ENCODE results near the gene TIAM1. TPM values are rescaled to one million over a fixed set of nuclear protein-coding genes. Genes with fewer than 3 reads are reported as not detected.

The TIAM1 gene
- total RNA-seq, 4 donors from 2014 or later: 51.0 to 105 (median 85.6) TPM

DNA sequence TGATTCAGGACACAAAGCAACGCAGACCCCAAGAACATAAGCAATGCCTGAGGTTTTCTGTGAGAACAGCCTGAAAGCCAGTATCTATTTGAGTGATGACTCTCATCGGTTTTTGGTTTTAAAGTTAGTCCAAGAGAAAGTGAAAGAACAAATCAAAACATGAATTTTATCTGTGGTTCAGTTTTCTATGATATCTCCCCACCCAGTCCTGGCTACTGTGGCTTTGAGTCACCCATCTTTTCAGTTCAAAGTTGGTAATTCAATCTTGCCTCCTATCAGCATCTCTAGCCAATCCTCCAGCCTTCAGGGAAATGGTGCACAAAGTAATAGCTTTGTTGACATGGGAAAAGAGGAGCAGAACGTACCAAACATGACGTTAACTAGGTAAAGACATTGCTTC lies 265.3 kb downstream of the TIAM1 start:
- Histone ChIP-seq H3K9me3 (no peaks in the 10 kb centered on the region), H3K4me1 (no peaks in the 10 kb centered on the region), H3K27me3 (no peaks in the 10 kb centered on the region), H3K36me3 (no peaks in the 10 kb centered on the region), H3K27ac (no peak overlapping the region), H3K4me3 (no peak overlapping the region)
- intact Hi-C loops (cut with DNase I): no loop called here
- DNase-seq: no peak
- no peak for TF ChIP-seq POLR2A (IDR thresholded peaks at IDR 0.05)
- TF ChIP-seq, protein P1, sequence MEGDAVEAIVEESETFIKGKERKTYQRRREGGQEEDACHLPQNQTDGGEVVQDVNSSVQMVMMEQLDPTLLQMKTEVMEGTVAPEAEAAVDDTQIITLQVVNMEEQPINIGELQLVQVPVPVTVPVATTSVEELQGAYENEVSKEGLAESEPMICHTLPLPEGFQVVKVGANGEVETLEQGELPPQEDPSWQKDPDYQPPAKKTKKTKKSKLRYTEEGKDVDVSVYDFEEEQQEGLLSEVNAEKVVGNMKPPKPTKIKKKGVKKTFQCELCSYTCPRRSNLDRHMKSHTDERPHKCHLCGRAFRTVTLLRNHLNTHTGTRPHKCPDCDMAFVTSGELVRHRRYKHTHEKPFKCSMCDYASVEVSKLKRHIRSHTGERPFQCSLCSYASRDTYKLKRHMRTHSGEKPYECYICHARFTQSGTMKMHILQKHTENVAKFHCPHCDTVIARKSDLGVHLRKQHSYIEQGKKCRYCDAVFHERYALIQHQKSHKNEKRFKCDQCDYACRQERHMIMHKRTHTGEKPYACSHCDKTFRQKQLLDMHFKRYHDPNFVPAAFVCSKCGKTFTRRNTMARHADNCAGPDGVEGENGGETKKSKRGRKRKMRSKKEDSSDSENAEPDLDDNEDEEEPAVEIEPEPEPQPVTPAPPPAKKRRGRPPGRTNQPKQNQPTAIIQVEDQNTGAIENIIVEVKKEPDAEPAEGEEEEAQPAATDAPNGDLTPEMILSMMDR (IDR thresholded peaks at IDR 0.05): no peak
- 40 to 49% methylated on average over 4 of the region's 4 CpGs for WGBS, 2 donors

DNA sequence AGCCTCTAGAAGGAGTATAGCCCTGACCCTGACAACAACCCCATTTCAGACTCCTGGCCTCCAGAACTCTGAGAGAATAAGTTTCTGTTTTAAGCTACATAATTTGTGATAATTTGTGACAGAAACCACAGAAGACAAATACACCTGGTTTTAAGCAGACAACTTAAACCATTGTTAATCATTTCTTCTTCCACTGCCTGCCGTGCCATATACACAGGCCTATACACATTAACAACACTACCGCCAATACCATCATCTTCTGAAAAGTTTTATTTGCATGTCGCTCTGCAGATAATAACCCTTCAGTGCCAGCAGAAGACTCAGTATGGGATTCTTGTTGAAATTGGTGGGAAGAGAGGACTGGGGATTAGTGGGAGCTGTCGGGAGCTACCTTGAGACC lies 265.8 kb downstream of the TIAM1 start:
- H3K4me3 ChIP-seq: no peak overlapping the region
- intact Hi-C loops (cut with DNase I): no loop called here
- no peak for TF ChIP-seq POLR2A (IDR thresholded peaks at IDR 0.05)
- TF ChIP-seq, protein P1 (IDR thresholded peaks at IDR 0.05): no peak
- no peak for DNase-seq
- no peak overlapping the region for H3K27ac ChIP-seq
- H3K4me1 ChIP-seq: no peaks in the 10 kb centered on the region
- H3K9me3 ChIP-seq: no peaks in the 10 kb centered on the region
- no peaks in the 10 kb centered on the region for H3K36me3 ChIP-seq
- no peaks in the 10 kb centered on the region for H3K27me3 ChIP-seq
- 76 to 90% methylated on average over 4 of the region's 4 CpGs for WGBS, 2 donors

DNA sequence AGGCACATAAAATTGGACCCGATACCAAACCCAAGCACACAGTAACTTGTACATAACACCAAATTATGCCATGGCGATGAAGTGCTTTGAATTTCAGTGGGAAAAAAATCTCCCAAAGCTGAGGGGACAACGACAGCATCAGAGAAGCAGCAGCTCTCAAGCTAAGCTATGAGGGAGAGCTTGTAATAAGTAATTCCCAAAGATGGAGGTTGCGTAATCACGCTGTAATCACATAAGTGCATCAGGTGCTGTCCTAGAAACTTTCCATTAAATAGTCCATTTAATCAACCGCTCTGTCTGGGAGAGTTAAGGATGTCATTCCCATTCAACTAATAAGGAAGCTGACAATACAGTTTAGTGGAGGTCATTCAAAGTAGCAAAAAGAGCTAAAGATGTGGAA lies 268.2 kb downstream of the TIAM1 start:
- no peaks in the 10 kb centered on the region for H3K36me3 ChIP-seq
- H3K27ac ChIP-seq: no peak overlapping the region
- TF ChIP-seq, protein P1 (IDR thresholded peaks at IDR 0.05): no peak
- no peak for TF ChIP-seq POLR2A (IDR thresholded peaks at IDR 0.05)
- 90 to 92% methylated on average over 6 of the region's 6 CpGs for WGBS, 2 donors
- no peak overlapping the region for H3K4me3 ChIP-seq
- no peaks in the 10 kb centered on the region for H3K4me1 ChIP-seq
- DNase-seq: no peak
- H3K27me3 ChIP-seq: no peaks in the 10 kb centered on the region
- no peaks in the 10 kb centered on the region for H3K9me3 ChIP-seq
- intact Hi-C loops (cut with DNase I): no loop called here

DNA sequence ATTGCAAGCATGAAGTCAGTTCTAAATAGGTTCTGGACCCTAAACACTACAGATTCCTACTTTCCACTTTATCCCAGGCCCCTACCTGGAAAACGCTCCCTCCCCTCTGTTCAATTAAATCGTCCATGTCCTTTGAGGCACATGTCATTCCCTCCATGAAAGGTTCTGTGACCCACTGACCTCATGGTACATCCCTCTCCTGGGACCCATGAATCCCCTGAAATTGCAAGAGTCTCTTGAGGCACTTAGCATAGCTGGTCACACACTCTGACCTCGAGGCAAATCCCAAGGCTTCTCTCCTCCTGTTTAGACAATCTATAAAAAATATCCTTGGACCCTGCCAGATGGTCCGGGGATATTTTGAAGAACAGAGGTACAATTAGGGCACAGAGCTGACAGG lies 271.5 kb downstream of the TIAM1 start:
- H3K27me3 ChIP-seq: no peaks in the 10 kb centered on the region
- H3K4me1 ChIP-seq: no peaks in the 10 kb centered on the region
- TF ChIP-seq, protein P1 (IDR thresholded peaks at IDR 0.05): no peak
- no peak for TF ChIP-seq POLR2A (IDR thresholded peaks at IDR 0.05)
- 58 to 59% methylated on average over 4 of the region's 4 CpGs for WGBS, 2 donors
- no peaks in the 10 kb centered on the region for H3K36me3 ChIP-seq
- H3K9me3 ChIP-seq: no peaks in the 10 kb centered on the region
- no peak overlapping the region for H3K4me3 ChIP-seq
- H3K27ac ChIP-seq: no peak overlapping the region
- intact Hi-C loops (cut with DNase I): no loop called here
- DNase-seq: no peak
